Keratinocyte (primary cell): ENCODE measurements around the gene ADAMTSL1. TPM values are rescaled to one million over a fixed set of nuclear protein-coding genes. Genes with fewer than 3 reads are reported as not detected.

Experiments used
- DNase-seq: peaks from one replicate; pipeline ENCODE4 v3.0.0-alpha.2; 2011; ENCODE audit warnings: low read depth, missing footprints, low spot score
- FAIRE-seq: peaks from 2 replicates; lab custom pipeline; 2011; peaks lifted over from hg19 to GRCh38; lab: Jason Lieb, UNC
- H2AFZ ChIP-seq: 2 replicates; pipeline ENCODE4 v1.6.0; 2012; ENCODE audit warnings: low read length, control low read depth, inconsistent platforms; ENCODE audit not compliant: control insufficient read depth
- H3K27ac ChIP-seq: 2 replicates; pipeline ENCODE4 v1.5.1; 2011; ENCODE audit warnings: low read length; ENCODE audit not compliant: control insufficient read depth, insufficient read depth
- H3K27me3 ChIP-seq: 3 replicates; pipeline ENCODE4 v1.6.0; 2011; ENCODE audit warnings: low read length; ENCODE audit not compliant: control insufficient read depth, insufficient read depth; ENCODE audit errors: extremely low read depth
- H3K36me3 ChIP-seq, 2 experiments: 2 replicates in 1 of 2; 3 replicates in 1 of 2; pipeline ENCODE4 v1.5.1; 2011; ENCODE audit warnings: low read length in 2 of 2, mild to moderate bottlenecking in 1 of 2; ENCODE audit not compliant: control insufficient read depth in 2 of 2, insufficient read depth in 2 of 2; ENCODE audit errors: extremely low read depth in 1 of 2
- H3K4me1 ChIP-seq: 3 replicates; pipeline ENCODE4 v1.5.1; 2011; ENCODE audit warnings: low read length; ENCODE audit not compliant: control insufficient read depth, insufficient read depth; ENCODE audit errors: extremely low read depth
- H3K4me2 ChIP-seq: 3 replicates; pipeline ENCODE4 v1.6.0; 2011; ENCODE audit warnings: low read depth, low read length; ENCODE audit not compliant: control insufficient read depth, insufficient read depth; ENCODE audit errors: extremely low read depth
- H3K4me3 ChIP-seq, 3 experiments: fragments of 200-600 bp in 1 of 3; sonication (generic) in 1 of 3; 2 replicates in 2 of 3; 3 replicates in 1 of 3; pipeline ENCODE4 v1.5.1; 2011 to 2016; ENCODE audit warnings: low read length in 3 of 3, mild to moderate bottlenecking in 3 of 3, control low read depth in 2 of 3, inconsistent platforms in 1 of 3, low read depth in 1 of 3, mixed read lengths in 1 of 3, mixed run types in 1 of 3, moderate library complexity in 1 of 3; ENCODE audit not compliant: control insufficient read depth in 2 of 3, insufficient read depth in 2 of 3; ENCODE audit errors: extremely low read depth in 1 of 3
- H3K79me2 ChIP-seq: 2 replicates; pipeline ENCODE4 v1.6.0; 2012; ENCODE audit warnings: low read length; ENCODE audit not compliant: control insufficient read depth, insufficient read depth
- H3K9ac ChIP-seq: 3 replicates; pipeline ENCODE4 v1.6.0; 2011; ENCODE audit warnings: low read length; ENCODE audit not compliant: control insufficient read depth, insufficient read depth; ENCODE audit errors: extremely low read depth
- H3K9me1 ChIP-seq: 3 replicates; pipeline ENCODE4 v1.6.0; 2011; ENCODE audit warnings: low read length; ENCODE audit not compliant: control insufficient read depth, insufficient read depth; ENCODE audit errors: extremely low read depth
- H3K9me3 ChIP-seq: 2 replicates; pipeline ENCODE4 v1.5.1; 2012; ENCODE audit warnings: low read depth, low read length; ENCODE audit not compliant: control insufficient read depth
- H4K20me1 ChIP-seq: 3 replicates; pipeline ENCODE4 v1.6.0; 2011; ENCODE audit warnings: low read length; ENCODE audit not compliant: control insufficient read depth, insufficient read depth; ENCODE audit errors: extremely low read depth
- CTCF ChIP-seq, 3 experiments: IDR thresholded peaks in 1 of 3; conservative IDR thresholded peaks in 1 of 3; optimal IDR thresholded peaks in 1 of 3; 2 replicates in 2 of 3; 3 replicates in 1 of 3; pipeline versions ENCODE3 to v1.5.1; 2011; ENCODE audit warnings: low read length in 3 of 3, mild to moderate bottlenecking in 3 of 3, moderate library complexity in 2 of 3, control low read depth in 1 of 3, inconsistent platforms in 1 of 3; ENCODE audit not compliant: insufficient read depth in 2 of 3; ENCODE audit errors: extremely low read depth in 1 of 3
- EZH2 ChIP-seq: IDR thresholded peaks from one replicate; pipeline ENCODE4 v1.6.1; 2012; ENCODE audit warnings: inconsistent platforms, mild to moderate bottlenecking, low read length, moderate library complexity
- dilution Hi-C: fragments of 300-500 bp; cut with MboI; formaldehyde crosslinking; loops from one replicate; pipeline ENCODE4 v1.7.0; 2020; ENCODE audit warnings: low sequenced_read_pairs; ENCODE audit not compliant: extremely low pct_ligation_motif_present
- polyA plus RNA-seq, 5 experiments: library from polyadenylated mRNA; depleted of rRNA in 3 of 5; stranded (reverse) in 3 of 5; stranded (forward) in 1 of 5; unstranded in 1 of 5; fragments of >200 nt; gene quantifications; 1 replicate in 1 of 5; 2 replicates in 3 of 5; 3 replicates in 1 of 5; pipeline versions ENCODE4 v1.2.1 to v1.2.3, GENCODE V29; 2011 to 2012; ENCODE audit warnings: missing spikeins in 2 of 5, low read depth in 1 of 5, low replicate concordance in 1 of 5

ADAMTSL1 gene
- polyA plus RNA-seq, 1 donor (not counting 4 experiments of a cell fraction or from before 2014, with no cell fraction given), result 1.1 TPM

DNA sequence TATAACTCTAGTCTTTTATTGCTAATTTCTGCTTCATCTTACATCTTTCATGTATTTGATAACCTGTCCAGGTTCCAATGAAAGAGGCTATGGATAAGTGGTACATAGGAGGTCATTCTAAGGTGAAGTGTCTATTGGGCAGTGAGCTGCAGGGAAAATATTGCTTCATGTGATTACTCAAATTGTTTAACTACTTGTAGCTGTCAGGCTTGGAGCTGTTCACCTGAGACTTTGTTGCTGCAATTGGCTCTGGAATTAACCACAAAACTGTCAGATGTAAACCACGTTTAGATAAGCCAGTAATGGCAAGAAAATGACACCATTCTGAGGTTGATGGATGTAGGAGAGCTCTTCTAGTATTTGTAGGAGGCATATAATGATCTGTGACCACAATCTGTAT lies 26.0 kb downstream of the ADAMTSL1 start:
- dilution Hi-C loops, result loop anchor here (25.0 kb wide), 1 partner anchor 113 kb away; no protein-coding TSS in a partner anchor
- Histone ChIP-seq H3K9me1 (no peaks in the 10 kb centered on the region), H3K4me1 (peaks cover 3% of the 10 kb centered on the region), H4K20me1 (no peaks in the 10 kb centered on the region), H3K36me3 (no peaks in the 10 kb centered on the region), H3K9ac (no peak overlapping the region), H3K4me3 (no peak overlapping the region), H3K79me2 (no peaks in the 10 kb centered on the region), H3K27ac (no peak overlapping the region), H3K27me3 (no peaks in the 10 kb centered on the region), H2AFZ (no peak overlapping the region), H3K9me3 (no peaks in the 10 kb centered on the region), H3K4me2 (no peak overlapping the region)
- DNase-seq (no peak), FAIRE-seq (peak; percentile 71)
- TF ChIP-seq EZH2, result no peak
- no peak for TF ChIP-seq CTCF (optimal IDR thresholded peaks at IDR 0.05 in 1 of 3, IDR thresholded peaks at IDR 0.05 in 1 of 3, conservative IDR thresholded peaks at IDR 0.05 in 1 of 3; ENCODE audit: extremely low read depth in 1 of 3, insufficient read depth in 2 of 3, low read length in 3 of 3)

DNA sequence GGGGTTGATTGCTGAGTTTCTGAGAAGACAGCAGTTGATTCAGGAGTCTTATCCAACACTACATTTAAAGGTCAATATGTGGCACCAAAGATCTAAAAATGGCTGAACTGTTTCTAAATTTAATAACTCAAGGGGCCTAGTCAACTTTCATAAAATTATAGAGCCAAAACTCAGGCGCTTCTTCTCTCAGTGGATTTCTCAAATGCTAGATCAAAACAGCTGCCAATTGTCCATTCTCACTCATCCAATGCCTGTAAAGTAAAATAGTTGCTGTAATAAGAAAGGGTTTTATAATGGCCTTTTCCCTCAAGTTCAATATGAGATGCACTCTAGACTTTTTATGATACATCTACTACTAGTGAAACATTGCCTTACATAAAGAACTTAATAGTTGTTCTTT lies 26.5 kb downstream of the ADAMTSL1 start:
- Histone ChIP-seq H3K9ac (no peak overlapping the region), H2AFZ (no peak overlapping the region), H3K9me3 (no peaks in the 10 kb centered on the region), H3K9me1 (no peaks in the 10 kb centered on the region), H3K79me2 (no peaks in the 10 kb centered on the region), H4K20me1 (no peaks in the 10 kb centered on the region), H3K4me2 (no peak overlapping the region), H3K27ac (no peak overlapping the region), H3K36me3 (no peaks in the 10 kb centered on the region), H3K4me3 (no peak overlapping the region), H3K27me3 (no peaks in the 10 kb centered on the region), H3K4me1 (no peaks in the 10 kb centered on the region)
- TF ChIP-seq EZH2 (no peak), CTCF (optimal IDR thresholded peaks at IDR 0.05 in 1 of 3, IDR thresholded peaks at IDR 0.05 in 1 of 3, conservative IDR thresholded peaks at IDR 0.05 in 1 of 3; ENCODE audit: extremely low read depth in 1 of 3, insufficient read depth in 2 of 3, low read length in 3 of 3) (no peak)
- no peak for FAIRE-seq
- no peak for DNase-seq
- dilution Hi-C loops, result no loop called here
